OCI-LY3 (cell line): ENCODE measurements around the gene RRP36.

Experiments
- H2AFZ ChIP-seq: fragments of 200-600, 300-600 bp; shearing (Covaris generic); 2 replicates; pipeline ENCODE4 v1.6.0; 2014; ENCODE audit warnings: antibody characterized with exemption, low read depth, low read length
- H3K27ac ChIP-seq: fragments of 200-600, 300-600 bp; sonication (generic); 2 replicates; pipeline ENCODE4 v1.5.1; 2014; ENCODE audit warnings: mild to moderate bottlenecking, low read length, moderate library complexity, mixed read lengths
- H3K27me3 ChIP-seq: fragments of 200-600, 300-600 bp; sonication (generic); 2 replicates; pipeline ENCODE4 v1.6.1; 2014; ENCODE audit warnings: low read depth, low read length, mixed read lengths
- H3K36me3 ChIP-seq: fragments of 200-600, 300-600 bp; sonication (generic); replicated peaks from 2 replicates; pipeline ENCODE3; 2014; ENCODE audit warnings: low read depth, low read length, mixed read lengths
- H3K4me1 ChIP-seq: fragments of 300-600, 200-600 bp; sonication (generic); 2 replicates; pipeline ENCODE4 v1.6.1; 2014; ENCODE audit warnings: low read length, mixed read lengths
- H3K4me2 ChIP-seq: fragments of 200-600, 300-600 bp; sonication (generic); 2 replicates; pipeline ENCODE4 v1.6.1; 2014; ENCODE audit warnings: low read length, mixed read lengths
- H3K4me3 ChIP-seq: fragments of 300-600, 200-600 bp; sonication (generic); 2 replicates; pipeline ENCODE4 v1.5.1; 2014; ENCODE audit warnings: antibody characterized with exemption, mild to moderate bottlenecking, low read length, moderate library complexity
- H3K79me2 ChIP-seq: fragments of 300-600, 200-600 bp; shearing (Covaris generic); 2 replicates; pipeline ENCODE4 v1.6.1; 2014; ENCODE audit warnings: mild to moderate bottlenecking, low read length, mixed read lengths
- H3K9ac ChIP-seq: fragments of 300-600, 200-600 bp; shearing (Covaris generic); 2 replicates; pipeline ENCODE4 v1.6.0; 2014; ENCODE audit warnings: mild to moderate bottlenecking, low read length, moderate library complexity
- H3K9me3 ChIP-seq: fragments of 200-600, 300-600 bp; shearing (Covaris generic); 2 replicates; pipeline ENCODE4 v1.6.1; 2014; ENCODE audit warnings: low read length, mixed read lengths; ENCODE audit not compliant: insufficient read depth
- H4K20me1 ChIP-seq: fragments of 200-600, 300-600 bp; sonication (generic); 2 replicates; pipeline ENCODE4 v1.6.1; 2016; ENCODE audit warnings: low read length, mixed read lengths; ENCODE audit not compliant: insufficient read depth
- EZH2phosphoT487 ChIP-seq: fragments of 200-600 bp; shearing (Covaris generic); IDR thresholded peaks from 2 replicates; pipeline ENCODE4 v1.6.1; 2018; ENCODE audit warnings: antibody characterized with exemption, mixed run types, low read depth
- TF ChIP-seq, protein P1 (sequence below): fragments of 200-600, 300-600 bp; sonication (generic); IDR thresholded peaks from 2 replicates; pipeline ENCODE4 v1.5.1; 2014; ENCODE audit warnings: antibody characterized with exemption, low read length, low read depth

The RRP36 gene

GRCh38 chr6:43045371-43045930 is 24.0 kb downstream of the RRP36 start:
- Histone ChIP-seq H3K4me3 (no peak overlapping the region), H3K4me2 (no peak overlapping the region), H3K27me3 (no peaks in the 10 kb centered on the region), H2AFZ (no peak overlapping the region), H3K9ac (no peak overlapping the region), H3K27ac (no peak overlapping the region), H3K9me3 (no peaks in the 10 kb centered on the region), H3K36me3 (peaks cover 58% of the 10 kb centered on the region), H4K20me1 (no peaks in the 10 kb centered on the region), H3K79me2 (no peaks in the 10 kb centered on the region), H3K4me1 (no peaks in the 10 kb centered on the region)
- TF ChIP-seq EZH2phosphoT487 = no peak
- TF ChIP-seq, protein P1, sequence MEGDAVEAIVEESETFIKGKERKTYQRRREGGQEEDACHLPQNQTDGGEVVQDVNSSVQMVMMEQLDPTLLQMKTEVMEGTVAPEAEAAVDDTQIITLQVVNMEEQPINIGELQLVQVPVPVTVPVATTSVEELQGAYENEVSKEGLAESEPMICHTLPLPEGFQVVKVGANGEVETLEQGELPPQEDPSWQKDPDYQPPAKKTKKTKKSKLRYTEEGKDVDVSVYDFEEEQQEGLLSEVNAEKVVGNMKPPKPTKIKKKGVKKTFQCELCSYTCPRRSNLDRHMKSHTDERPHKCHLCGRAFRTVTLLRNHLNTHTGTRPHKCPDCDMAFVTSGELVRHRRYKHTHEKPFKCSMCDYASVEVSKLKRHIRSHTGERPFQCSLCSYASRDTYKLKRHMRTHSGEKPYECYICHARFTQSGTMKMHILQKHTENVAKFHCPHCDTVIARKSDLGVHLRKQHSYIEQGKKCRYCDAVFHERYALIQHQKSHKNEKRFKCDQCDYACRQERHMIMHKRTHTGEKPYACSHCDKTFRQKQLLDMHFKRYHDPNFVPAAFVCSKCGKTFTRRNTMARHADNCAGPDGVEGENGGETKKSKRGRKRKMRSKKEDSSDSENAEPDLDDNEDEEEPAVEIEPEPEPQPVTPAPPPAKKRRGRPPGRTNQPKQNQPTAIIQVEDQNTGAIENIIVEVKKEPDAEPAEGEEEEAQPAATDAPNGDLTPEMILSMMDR = no peak

- peaks cover 55% of the 10 kb centered on the region for H3K36me3 ChIP-seq
- TF ChIP-seq, protein P1 = no peak
- TF ChIP-seq EZH2phosphoT487 = no peak
- H2AFZ ChIP-seq = no peak overlapping the region
Measured at GRCh38 chr6:43047998-43048397, 26.6 kb downstream of the RRP36 start.

GRCh38 chr6:43050981-43051380 is 29.6 kb downstream of the RRP36 start:
- peaks cover 11% of the 10 kb centered on the region for H3K4me1 ChIP-seq
- H3K27me3 ChIP-seq = no peaks in the 10 kb centered on the region
- TF ChIP-seq, protein P1 = no peak
- no peak for TF ChIP-seq EZH2phosphoT487
- H3K4me2 ChIP-seq = no peak overlapping the region
- H3K4me3 ChIP-seq = no peak overlapping the region
- H3K27ac ChIP-seq = no peak overlapping the region
- H3K36me3 ChIP-seq = peaks cover 46% of the 10 kb centered on the region
- H4K20me1 ChIP-seq = no peaks in the 10 kb centered on the region
- no peak overlapping the region for H2AFZ ChIP-seq
- no peaks in the 10 kb centered on the region for H3K9me3 ChIP-seq
- no peak overlapping the region for H3K9ac ChIP-seq
- peaks cover 15% of the 10 kb centered on the region for H3K79me2 ChIP-seq

More at GRCh38 chr6:43047998-43048397, 26.6 kb downstream of the RRP36 start:
- H3K4me3 ChIP-seq = no peak overlapping the region
- no peaks in the 10 kb centered on the region for H4K20me1 ChIP-seq
- H3K4me2 ChIP-seq = no peak overlapping the region
- no peaks in the 10 kb centered on the region for H3K9me3 ChIP-seq
- no peak overlapping the region for H3K9ac ChIP-seq
- no peak overlapping the region for H3K27ac ChIP-seq
- peaks cover 6% of the 10 kb centered on the region; the same call in 1 of the 2 replicates for H3K4me1 ChIP-seq
- H3K27me3 ChIP-seq = no peaks in the 10 kb centered on the region
- peaks cover 10% of the 10 kb centered on the region for H3K79me2 ChIP-seq

DNA sequence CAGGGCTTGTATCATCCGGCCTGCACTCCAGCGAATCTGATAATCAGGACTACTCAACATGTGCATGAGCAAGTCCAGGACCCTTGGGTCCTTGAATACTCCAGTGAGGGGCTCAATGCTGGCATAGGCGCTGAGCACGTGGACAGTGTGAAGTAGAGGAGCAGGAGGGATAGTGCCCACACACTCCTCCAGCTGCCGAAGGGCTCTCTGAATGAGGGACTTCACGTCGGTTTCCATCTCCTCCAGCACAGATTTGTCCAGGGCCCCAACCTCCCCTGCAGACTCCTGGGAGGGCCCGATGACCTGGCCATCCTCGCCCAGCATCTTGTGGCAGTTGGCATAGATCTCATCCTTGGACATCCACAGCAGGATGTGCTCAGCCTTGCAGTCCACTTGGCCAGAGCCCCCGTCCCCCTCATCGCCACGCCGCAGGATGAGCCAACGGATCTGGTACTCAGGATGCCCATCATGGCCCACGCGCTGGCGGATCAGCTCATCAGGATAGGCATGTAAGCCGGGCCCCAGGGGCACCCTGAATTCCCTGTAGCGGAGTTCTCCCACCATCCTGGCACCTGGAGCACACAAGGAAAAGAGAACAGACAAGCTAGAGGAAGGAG is 30.9 kb downstream of the RRP36 start:
- H4K20me1 ChIP-seq = no peaks in the 10 kb centered on the region
- H3K27me3 ChIP-seq = no peaks in the 10 kb centered on the region
- TF ChIP-seq, protein P1 = no peak
- no peak for TF ChIP-seq EZH2phosphoT487
- peaks cover 15% of the 10 kb centered on the region for H3K79me2 ChIP-seq
- peaks cover 41% of the 10 kb centered on the region for H3K36me3 ChIP-seq
- H3K4me1 ChIP-seq = peaks cover 11% of the 10 kb centered on the region
- peak overlapping the region; percentile 87 for H3K4me3 ChIP-seq
- peak overlapping the region; percentile 84 for H3K4me2 ChIP-seq
- H3K9ac ChIP-seq = no peak overlapping the region; the same call in 1 of the 2 replicates
- no peaks in the 10 kb centered on the region for H3K9me3 ChIP-seq
- H2AFZ ChIP-seq = no peak overlapping the region
- no peak overlapping the region for H3K27ac ChIP-seq
